Sigmoid colon (tissue), 7 donors: ENCODE results near the gene COL9A3. TPM values are rescaled to one million over a fixed set of nuclear protein-coding genes. Genes with fewer than 3 reads are reported as not detected.

Experiments
- DNase-seq: peaks from one replicate; pipeline ENCODE4 v3.0.0-alpha.2; 2019
- H3K27ac ChIP-seq, 4 donors: fragments of 200-600 bp; sonication (generic); one replicate each; pipeline ENCODE4 v1.5.1; 2016 to 2019; ENCODE audit warnings: mild to moderate bottlenecking in 1 of 4
- H3K27me3 ChIP-seq, 3 donors: fragments of 200-600 bp; sonication (generic); one replicate each; pipeline ENCODE4 v1.5.1; 2019; ENCODE audit warnings: mild to moderate bottlenecking in 1 of 3
- H3K36me3 ChIP-seq, 4 donors: fragments of 200-600 bp; sonication (generic); one replicate each; pipeline ENCODE4 v1.5.1; 2016 to 2019
- H3K4me1 ChIP-seq, 4 donors: fragments of 200-600 bp; sonication (generic); one replicate each; pipeline ENCODE4 v1.5.1; 2017 to 2019
- H3K4me3 ChIP-seq, 4 donors: fragments of 200-600 bp; sonication (generic); one replicate each; pipeline ENCODE4 v1.5.1; 2017 to 2019; ENCODE audit warnings: mild to moderate bottlenecking in 2 of 4, moderate library complexity in 1 of 4
- H3K9me3 ChIP-seq, 4 donors: fragments of 200-600 bp in 3 of 4; sonication (generic) in 3 of 4; one replicate each; pipeline versions ENCODE4 v1.5.1 to v1.6.1; 2013 to 2019
- EP300 ChIP-seq, 4 donors: sonication (generic); formaldehyde crosslinking; IDR thresholded peaks; one replicate each; pipeline ENCODE4 v1.6.1; 2017; ENCODE audit warnings: antibody characterized with exemption in 4 of 4
- POLR2A ChIP-seq, 2 donors: fragments of 450-650 bp; IDR thresholded peaks; one replicate each; pipeline ENCODE4 v1.6.1; 2016; ENCODE audit warnings: antibody characterized with exemption in 2 of 2, mild to moderate bottlenecking in 2 of 2, moderate library complexity in 2 of 2
- POLR2AphosphoS5 ChIP-seq, 4 donors: sonication (generic); formaldehyde crosslinking; IDR thresholded peaks; one replicate each; pipeline ENCODE4 v1.6.1; 2017; ENCODE audit warnings: antibody characterized with exemption in 4 of 4
- WGBS, 2 donors: extraction: QIAGEN DNeasy Blood & Tissue Kit; methylation state at CpG; one replicate each; pipeline ENCODE4 v1.1.7; 2013; 5-methylcytosine and 5-hydroxymethylcytosine counted together
- intact Hi-C: fragments of 100-400 bp; cut with DNase I; formaldehyde crosslinking; loops from one replicate; pipeline ENCODE4 v1.15.1; 2023
- polyA plus RNA-seq, 3 donors: library from polyadenylated mRNA; stranded (reverse); fragments of 200-250 nt; gene quantifications; one replicate each; pipeline ENCODE4 v1.2.3, GENCODE V29; 2013
- total RNA-seq, 4 donors: library from RNA; depleted of rRNA; stranded (reverse); fragments of >200 nt; gene quantifications; one replicate each; pipeline ENCODE4 v1.1.0, GENCODE V29; 2016
- TF ChIP-seq, protein P1 (sequence below), 4 experiments: fragments of 450-650 bp in 3 of 4; fragments of 200-600 bp in 1 of 4; IDR thresholded peaks; one replicate each; pipeline ENCODE4 v1.5.1; 2016 to 2019; ENCODE audit warnings: antibody characterized with exemption in 4 of 4, mild to moderate bottlenecking in 3 of 4, moderate library complexity in 2 of 4
- donor health status: healthy with polysubstance abuse.
- donor health status: Bipolar disorder and iron deficiency.
- donor health status: healthy.

Gene COL9A3
- total and polyA plus RNA-seq, 7 donors: 1.8 to 20.8 (median 5.8) TPM

DNA sequence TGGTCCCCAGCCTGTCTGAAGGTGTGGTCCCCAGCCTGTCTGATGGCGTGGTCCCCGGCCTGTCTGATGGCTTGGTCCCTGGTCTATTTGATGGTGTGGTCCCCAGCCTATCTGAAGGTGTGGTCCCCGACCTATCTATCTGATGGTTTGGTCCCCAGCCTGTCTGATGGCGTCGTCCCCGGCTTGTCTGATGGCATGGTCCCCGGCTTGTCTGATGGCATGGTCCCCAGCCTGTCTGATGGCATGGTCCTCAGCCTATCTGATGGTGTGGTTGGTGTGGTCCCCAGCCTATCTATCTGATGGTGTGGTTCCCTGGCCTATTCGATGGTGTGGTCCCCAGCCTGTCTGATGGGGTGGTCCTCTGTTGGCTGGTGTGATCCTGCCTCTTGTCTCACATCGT is 38.8 kb upstream of the COL9A3 start:
- no peak for DNase-seq
- H3K27me3 ChIP-seq: no peaks in the 10 kb centered on the region
- TF ChIP-seq POLR2A (IDR thresholded peaks at IDR 0.05) (no peak), EP300 (IDR thresholded peaks at IDR 0.05) (no peak), POLR2AphosphoS5 (IDR thresholded peaks at IDR 0.05) (no peak)
- TF ChIP-seq, protein P1, sequence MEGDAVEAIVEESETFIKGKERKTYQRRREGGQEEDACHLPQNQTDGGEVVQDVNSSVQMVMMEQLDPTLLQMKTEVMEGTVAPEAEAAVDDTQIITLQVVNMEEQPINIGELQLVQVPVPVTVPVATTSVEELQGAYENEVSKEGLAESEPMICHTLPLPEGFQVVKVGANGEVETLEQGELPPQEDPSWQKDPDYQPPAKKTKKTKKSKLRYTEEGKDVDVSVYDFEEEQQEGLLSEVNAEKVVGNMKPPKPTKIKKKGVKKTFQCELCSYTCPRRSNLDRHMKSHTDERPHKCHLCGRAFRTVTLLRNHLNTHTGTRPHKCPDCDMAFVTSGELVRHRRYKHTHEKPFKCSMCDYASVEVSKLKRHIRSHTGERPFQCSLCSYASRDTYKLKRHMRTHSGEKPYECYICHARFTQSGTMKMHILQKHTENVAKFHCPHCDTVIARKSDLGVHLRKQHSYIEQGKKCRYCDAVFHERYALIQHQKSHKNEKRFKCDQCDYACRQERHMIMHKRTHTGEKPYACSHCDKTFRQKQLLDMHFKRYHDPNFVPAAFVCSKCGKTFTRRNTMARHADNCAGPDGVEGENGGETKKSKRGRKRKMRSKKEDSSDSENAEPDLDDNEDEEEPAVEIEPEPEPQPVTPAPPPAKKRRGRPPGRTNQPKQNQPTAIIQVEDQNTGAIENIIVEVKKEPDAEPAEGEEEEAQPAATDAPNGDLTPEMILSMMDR (IDR thresholded peaks at IDR 0.05): no peak
- H3K27ac ChIP-seq: no peak overlapping the region
- WGBS, 2 donors: 92 to 95% methylated on average over 9 of the region's 9 CpGs
- no peak overlapping the region for H3K4me3 ChIP-seq
- no peaks in the 10 kb centered on the region for H3K36me3 ChIP-seq
- H3K9me3 ChIP-seq: no peaks in the 10 kb centered on the region
- H3K4me1 ChIP-seq: peaks cover 0 to 17% (median 5%) of the 10 kb centered on the region in 4 donors
- intact Hi-C loops: no loop called here

DNA sequence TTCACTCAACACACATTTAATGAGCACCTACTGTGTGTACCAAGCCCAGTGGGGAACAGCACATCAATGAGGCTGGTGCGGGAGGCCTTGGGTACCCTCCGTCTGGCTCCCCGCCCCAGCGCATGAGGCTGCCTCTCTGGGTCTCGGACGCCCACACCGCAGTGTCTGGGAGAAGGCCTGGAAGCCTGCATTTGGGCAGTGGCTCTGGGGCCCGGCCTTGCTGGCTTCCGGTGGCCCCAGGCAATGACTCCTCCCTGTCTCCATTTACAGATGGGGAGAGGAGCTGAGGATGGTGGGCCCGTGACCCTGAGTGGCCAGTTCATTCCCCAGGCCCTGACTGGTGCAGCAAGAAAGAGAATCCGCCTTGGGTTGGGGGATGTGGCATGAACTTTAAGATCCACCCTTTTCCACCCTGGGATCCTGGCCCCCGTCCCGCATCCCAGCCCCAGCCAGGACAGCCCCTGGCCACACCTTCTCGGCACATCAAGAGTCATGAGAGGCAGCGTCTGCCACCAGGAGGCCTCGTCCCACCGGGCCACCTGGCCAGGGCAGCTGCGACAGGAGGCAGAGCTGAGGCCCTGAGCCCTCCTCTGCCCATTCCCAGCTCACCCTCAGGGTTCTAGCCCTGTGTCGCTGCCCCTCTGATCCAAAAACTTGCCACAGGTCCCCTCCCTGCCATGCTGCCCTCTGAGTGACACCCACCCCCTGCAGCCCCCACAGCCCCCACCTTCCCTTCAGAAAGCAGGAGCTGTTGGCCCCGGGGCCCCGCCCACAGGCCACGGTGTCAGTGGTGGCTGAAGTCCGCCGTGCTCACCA is 38.0 kb upstream of the COL9A3 start:
- H3K4me1 ChIP-seq: peaks cover 0 to 17% (median 8%) of the 10 kb centered on the region in 4 donors
- WGBS, 2 donors: 63 to 77% methylated on average over 24 of the region's 24 CpGs
- H3K4me3 ChIP-seq: no peak overlapping the region
- no peak overlapping the region for H3K27ac ChIP-seq
- no peaks in the 10 kb centered on the region for H3K9me3 ChIP-seq
- TF ChIP-seq POLR2A (IDR thresholded peaks at IDR 0.05): no peak
- no peak for TF ChIP-seq POLR2AphosphoS5 (IDR thresholded peaks at IDR 0.05)
- TF ChIP-seq, protein P1 (IDR thresholded peaks at IDR 0.05): no peak
- TF ChIP-seq EP300 (IDR thresholded peaks at IDR 0.05): no peak
- H3K27me3 ChIP-seq: no peaks in the 10 kb centered on the region
- DNase-seq: no peak
- intact Hi-C loops: no loop called here
- H3K36me3 ChIP-seq: no peaks in the 10 kb centered on the region

DNA sequence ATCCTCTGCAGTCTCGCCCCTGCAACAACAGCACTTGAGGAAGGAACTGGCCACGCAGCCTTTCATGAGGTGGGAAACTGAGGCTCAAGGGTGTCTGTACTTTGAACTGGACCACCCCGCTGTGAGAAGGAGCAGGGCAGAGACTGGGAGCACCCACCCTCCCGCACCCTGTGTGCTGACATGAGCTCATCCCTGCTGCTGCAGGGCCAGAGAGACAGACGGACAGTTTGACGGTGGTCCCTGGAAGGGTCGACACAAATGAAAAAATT is 37.5 kb upstream of the COL9A3 start:
- peaks cover 0 to 17% (median 8%) of the 10 kb centered on the region in 4 donors for H3K4me1 ChIP-seq
- H3K4me3 ChIP-seq: no peak overlapping the region
- intact Hi-C loops: no loop called here
- DNase-seq: no peak
- no peaks in the 10 kb centered on the region for H3K27me3 ChIP-seq
- no peak overlapping the region for H3K27ac ChIP-seq
- H3K36me3 ChIP-seq: no peaks in the 10 kb centered on the region
- no peaks in the 10 kb centered on the region for H3K9me3 ChIP-seq
- WGBS, 2 donors: 66 to 87% methylated on average over 7 of the region's 7 CpGs
- TF ChIP-seq POLR2A (IDR thresholded peaks at IDR 0.05) (no peak), POLR2AphosphoS5 (IDR thresholded peaks at IDR 0.05) (no peak), EP300 (IDR thresholded peaks at IDR 0.05) (no peak)
- TF ChIP-seq, protein P1 (IDR thresholded peaks at IDR 0.05): no peak

DNA sequence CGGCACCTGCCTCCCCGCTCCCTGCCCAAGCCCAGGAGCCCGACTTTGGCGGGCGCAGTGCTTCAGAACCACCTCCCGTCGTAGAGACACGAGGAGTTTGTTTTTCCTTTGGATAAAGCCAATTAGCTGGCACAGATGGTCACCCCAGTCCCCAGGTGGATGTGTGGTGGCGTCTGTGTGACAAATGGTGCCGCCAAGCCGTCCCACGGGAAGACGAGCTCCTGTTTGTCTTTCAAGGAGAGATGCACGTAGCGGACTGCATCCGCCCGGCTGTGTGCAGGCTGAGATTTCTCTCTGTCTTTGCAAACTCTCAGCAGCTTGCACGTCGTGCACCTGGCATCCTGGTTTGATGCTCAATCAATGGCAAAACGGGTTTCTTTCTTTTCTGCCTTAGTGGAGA is 36.6 kb upstream of the COL9A3 start:
- peaks cover 0 to 18% (median 8%) of the 10 kb centered on the region in 4 donors for H3K4me1 ChIP-seq
- intact Hi-C loops: loop anchor here (10.0 kb wide), 1 partner anchor 275 kb away; no protein-coding TSS in a partner anchor
- WGBS, 2 donors: 47 to 75% methylated on average over 20 of the region's 20 CpGs
- no peak overlapping the region for H3K4me3 ChIP-seq
- no peaks in the 10 kb centered on the region for H3K27me3 ChIP-seq
- DNase-seq: no peak
- TF ChIP-seq, protein P1 (IDR thresholded peaks at IDR 0.05): no peak
- TF ChIP-seq EP300 (IDR thresholded peaks at IDR 0.05) (no peak), POLR2AphosphoS5 (IDR thresholded peaks at IDR 0.05) (no peak), POLR2A (IDR thresholded peaks at IDR 0.05) (no peak)
- H3K36me3 ChIP-seq: no peaks in the 10 kb centered on the region
- H3K27ac ChIP-seq: no peak overlapping the region
- H3K9me3 ChIP-seq: no peaks in the 10 kb centered on the region
